GM12878 (cell line): ENCODE data around the gene EML5. TPM values are rescaled to one million over a fixed set of nuclear protein-coding genes. Genes with fewer than 3 reads are reported as not detected.
A peak's percentile ranks its signal among the peaks of the same experiment; 100 is the strongest.

ENCODE experiments used
- ATF7 ChIP-seq: fragments of 450-650 bp; IDR thresholded peaks from 2 replicates; pipeline ENCODE4 v1.6.1; 2016; ENCODE audit warnings: low read depth, mild to moderate bottlenecking
- BACH1 ChIP-seq: fragments of 450-650 bp; IDR thresholded peaks from 2 replicates; pipeline ENCODE4 v1.6.1; 2017; ENCODE audit warnings: mild to moderate bottlenecking, borderline replicate concordance
- BCL11A ChIP-seq: IDR thresholded peaks from 2 replicates; pipeline ENCODE4 v1.6.1; 2011; ENCODE audit warnings: low read depth, low read length
- CHD1 ChIP-seq: IDR thresholded peaks from 2 replicates; pipeline ENCODE4 v1.6.1; 2012; ENCODE audit warnings: low read depth, low read length, improper control_type of control experiment
- CHD2 ChIP-seq: IDR thresholded peaks from 2 replicates; pipeline ENCODE4 v1.6.1; 2011; ENCODE audit warnings: low read depth, low read length, improper control_type of control experiment, borderline replicate concordance
- DPF2 ChIP-seq: fragments of 450-650 bp; IDR thresholded peaks from 2 replicates; pipeline ENCODE4 v1.6.1; 2017; ENCODE audit warnings: mild to moderate bottlenecking
- FOXM1 ChIP-seq: IDR thresholded peaks from 2 replicates; pipeline ENCODE4 v1.6.1; 2012; ENCODE audit warnings: low read depth, mild to moderate bottlenecking, inconsistent platforms, low read length, moderate library complexity
- IRF4 ChIP-seq: IDR thresholded peaks from 2 replicates; pipeline ENCODE4 v1.6.1; 2011; ENCODE audit warnings: low read depth, low read length
- LARP7 ChIP-seq: fragments of 450-650 bp; IDR thresholded peaks from 2 replicates; pipeline ENCODE4 v1.6.1; 2017; ENCODE audit warnings: mild to moderate bottlenecking
- MYC ChIP-seq: IDR thresholded peaks from 2 replicates; pipeline ENCODE4 v1.6.1; 2011; ENCODE audit warnings: mild to moderate bottlenecking, low read length, moderate library complexity, inconsistent platforms; ENCODE audit not compliant: insufficient read depth, insufficient replicate concordance, insufficient read length, severe bottlenecking
- NRF1 ChIP-seq: conservative IDR thresholded peaks from 2 replicates; pipeline ENCODE4 v1.6.1; 2011; ENCODE audit warnings: mild to moderate bottlenecking, low read depth, low read length, improper control_type of control experiment
- PAX5 ChIP-seq: IDR thresholded peaks from 2 replicates; pipeline ENCODE4 v1.6.1; 2011; ENCODE audit warnings: low read depth, low read length, borderline replicate concordance
- PAX8 ChIP-seq: fragments of 450-650 bp; IDR thresholded peaks from 2 replicates; pipeline ENCODE4 v1.6.1; 2017; ENCODE audit warnings: mild to moderate bottlenecking, moderate library complexity
- POLR2AphosphoS5 ChIP-seq: IDR thresholded peaks from 2 replicates; pipeline ENCODE4 v1.6.1; 2011; ENCODE audit warnings: mild to moderate bottlenecking, low read length, inconsistent platforms
- RELA ChIP-seq: fragments of 450-650 bp; IDR thresholded peaks from 2 replicates; pipeline ENCODE4 v1.8.0; 2014; ENCODE audit warnings: borderline replicate concordance; ENCODE audit not compliant: partially characterized antibody
- RFX5 ChIP-seq: IDR thresholded peaks from 2 replicates; pipeline ENCODE4 v1.6.1; 2011; ENCODE audit warnings: low read depth, low read length, improper control_type of control experiment
- SREBF1 ChIP-seq: IDR thresholded peaks from 2 replicates; pipeline ENCODE4 v1.6.1; 2012; ENCODE audit warnings: mild to moderate bottlenecking, low read length
- STAT1 ChIP-seq: fragments of 450-650 bp; conservative IDR thresholded peaks from 2 replicates; pipeline ENCODE4 v1.6.1; 2014; ENCODE audit warnings: antibody characterized with exemption, mild to moderate bottlenecking
- TCF12 ChIP-seq: IDR thresholded peaks from 2 replicates; pipeline ENCODE4 v1.6.1; 2011; ENCODE audit warnings: low read depth, mild to moderate bottlenecking, low read length
- TCF7 ChIP-seq: IDR thresholded peaks from 2 replicates; pipeline ENCODE4 v1.6.1; 2014; ENCODE audit warnings: antibody characterized with exemption, borderline replicate concordance
- polyA plus RNA-seq, 11 experiments: library from polyadenylated mRNA; depleted of rRNA in 4 of 11; unstranded in 6 of 11; stranded (reverse) in 5 of 11; fragments of >200 nt; fragmentation: Nextera tagmentation in 4 of 11; fragmentation: Illumina TruSeq in 1 of 11; extraction: Ambion mirVana in 4 of 11; extraction: Trizol in 1 of 11; gene quantifications; 1 replicate in 1 of 11; 2 replicates in 10 of 11; pipeline versions ENCODE4 v1.2.1 to v1.2.3, GENCODE V29; 2011 to 2016; ENCODE audit warnings: inconsistent platforms in 2 of 11, missing spikeins in 2 of 11, low read depth in 1 of 11
- total RNA-seq, 4 experiments: library from RNA; depleted of rRNA in 3 of 4; stranded (reverse); fragments of >200 nt in 3 of 4; fragmentation: Illumina TruSeq in 1 of 4; extraction: Trizol in 1 of 4; gene quantifications; 2 replicates each; pipeline versions ENCODE4 v1.2.1 to v1.2.3, GENCODE V29; 2013 to 2021
- TF ChIP-seq, protein P1 (sequence below): fragments of 450-650 bp; IDR thresholded peaks from 2 replicates; pipeline ENCODE4 v1.6.1; 2017; ENCODE audit warnings: mild to moderate bottlenecking
- TF ChIP-seq, protein P2 (sequence below): fragments of 450-650 bp; IDR thresholded peaks from 2 replicates; pipeline ENCODE4 v1.6.1; 2017; ENCODE audit warnings: mild to moderate bottlenecking, moderate library complexity
- TF ChIP-seq, protein P3 (sequence below), 3 experiments: IDR thresholded peaks in 2 of 3; conservative IDR thresholded peaks in 1 of 3; 2 replicates each; pipeline ENCODE4 v1.5.1; 2011; ENCODE audit warnings: low read depth in 3 of 3, low read length in 3 of 3, mild to moderate bottlenecking in 3 of 3, control low read depth in 2 of 3, moderate library complexity in 2 of 3, inconsistent platforms in 1 of 3, mixed read lengths in 1 of 3; ENCODE audit not compliant: control insufficient read depth in 2 of 3, insufficient read depth in 1 of 3; ENCODE audit errors: extremely low read depth in 1 of 3
- TF ChIP-seq, protein P4 (sequence below): fragments of 450-650 bp; IDR thresholded peaks from 2 replicates; pipeline ENCODE4 v1.6.1; 2016; ENCODE audit warnings: mild to moderate bottlenecking

Gene EML5
- total and polyA plus RNA-seq, 10 of the 15 experiments (the other 5 are each of a cell fraction or from before 2014, with no cell fraction given), result 0.08 to 0.35 (median 0.22) TPM; not detected in 1

DNA sequence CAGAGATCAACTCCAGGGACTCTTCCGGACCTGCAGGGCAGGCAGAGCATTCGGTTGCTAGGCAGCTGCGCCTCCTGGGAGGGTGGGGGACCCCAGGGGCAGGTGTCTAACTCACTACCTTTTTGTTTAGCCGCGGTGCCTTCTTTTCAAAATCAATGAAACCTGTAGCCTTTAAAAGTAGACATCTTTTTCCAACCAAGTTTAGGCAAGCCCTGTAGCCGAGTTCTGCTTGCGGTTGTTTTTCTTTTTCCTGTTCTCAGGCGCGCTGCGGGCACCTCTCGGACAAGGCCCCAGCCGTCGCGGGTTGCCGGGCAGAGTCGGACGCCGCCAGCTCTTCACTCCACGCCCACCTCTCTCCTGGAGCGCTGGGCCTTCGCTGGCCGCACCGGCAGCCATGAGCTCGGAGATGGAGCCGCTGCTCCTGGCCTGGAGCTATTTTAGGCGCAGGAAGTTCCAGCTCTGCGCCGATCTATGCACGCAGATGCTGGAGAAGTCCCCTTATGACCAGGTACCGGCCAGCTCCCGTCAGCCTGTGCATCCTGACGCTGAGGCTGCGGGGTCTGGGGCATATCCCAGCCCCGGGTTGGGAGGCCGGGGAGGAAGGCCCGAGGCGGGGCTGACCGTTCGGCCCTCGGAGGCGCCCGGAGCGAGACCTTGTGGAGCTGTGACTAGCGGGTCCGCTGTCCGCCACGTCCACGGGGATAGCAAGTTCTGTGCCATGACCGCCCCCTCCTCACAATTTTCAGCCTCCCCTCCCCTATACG, 31.7 kb upstream of the EML5 start, which contains the start of gene TTC8 (continued):
- TF ChIP-seq, protein P1, sequence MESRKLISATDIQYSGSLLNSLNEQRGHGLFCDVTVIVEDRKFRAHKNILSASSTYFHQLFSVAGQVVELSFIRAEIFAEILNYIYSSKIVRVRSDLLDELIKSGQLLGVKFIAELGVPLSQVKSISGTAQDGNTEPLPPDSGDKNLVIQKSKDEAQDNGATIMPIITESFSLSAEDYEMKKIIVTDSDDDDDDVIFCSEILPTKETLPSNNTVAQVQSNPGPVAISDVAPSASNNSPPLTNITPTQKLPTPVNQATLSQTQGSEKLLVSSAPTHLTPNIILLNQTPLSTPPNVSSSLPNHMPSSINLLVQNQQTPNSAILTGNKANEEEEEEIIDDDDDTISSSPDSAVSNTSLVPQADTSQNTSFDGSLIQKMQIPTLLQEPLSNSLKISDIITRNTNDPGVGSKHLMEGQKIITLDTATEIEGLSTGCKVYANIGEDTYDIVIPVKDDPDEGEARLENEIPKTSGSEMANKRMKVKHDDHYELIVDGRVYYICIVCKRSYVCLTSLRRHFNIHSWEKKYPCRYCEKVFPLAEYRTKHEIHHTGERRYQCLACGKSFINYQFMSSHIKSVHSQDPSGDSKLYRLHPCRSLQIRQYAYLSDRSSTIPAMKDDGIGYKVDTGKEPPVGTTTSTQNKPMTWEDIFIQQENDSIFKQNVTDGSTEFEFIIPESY, result no peak
- TF ChIP-seq TCF12 (no peak), TCF7 (no peak), BCL11A (no peak), FOXM1 (no peak; the same call in 1 of the 2 replicates), LARP7 (no peak), SREBF1 (no peak), ATF7 (no peak), PAX8 (no peak), POLR2AphosphoS5 (peak; percentile 32; the same call in 1 of the 2 replicates), DPF2 (no peak), IRF4 (no peak), PAX5 (no peak), MYC (no peak), STAT1 (no peak), RELA (no peak), NRF1 (no peak), CHD1 (no peak), CHD2 (no peak), BACH1 (no peak), RFX5 (peak; percentile 96)
- TF ChIP-seq, protein P2, sequence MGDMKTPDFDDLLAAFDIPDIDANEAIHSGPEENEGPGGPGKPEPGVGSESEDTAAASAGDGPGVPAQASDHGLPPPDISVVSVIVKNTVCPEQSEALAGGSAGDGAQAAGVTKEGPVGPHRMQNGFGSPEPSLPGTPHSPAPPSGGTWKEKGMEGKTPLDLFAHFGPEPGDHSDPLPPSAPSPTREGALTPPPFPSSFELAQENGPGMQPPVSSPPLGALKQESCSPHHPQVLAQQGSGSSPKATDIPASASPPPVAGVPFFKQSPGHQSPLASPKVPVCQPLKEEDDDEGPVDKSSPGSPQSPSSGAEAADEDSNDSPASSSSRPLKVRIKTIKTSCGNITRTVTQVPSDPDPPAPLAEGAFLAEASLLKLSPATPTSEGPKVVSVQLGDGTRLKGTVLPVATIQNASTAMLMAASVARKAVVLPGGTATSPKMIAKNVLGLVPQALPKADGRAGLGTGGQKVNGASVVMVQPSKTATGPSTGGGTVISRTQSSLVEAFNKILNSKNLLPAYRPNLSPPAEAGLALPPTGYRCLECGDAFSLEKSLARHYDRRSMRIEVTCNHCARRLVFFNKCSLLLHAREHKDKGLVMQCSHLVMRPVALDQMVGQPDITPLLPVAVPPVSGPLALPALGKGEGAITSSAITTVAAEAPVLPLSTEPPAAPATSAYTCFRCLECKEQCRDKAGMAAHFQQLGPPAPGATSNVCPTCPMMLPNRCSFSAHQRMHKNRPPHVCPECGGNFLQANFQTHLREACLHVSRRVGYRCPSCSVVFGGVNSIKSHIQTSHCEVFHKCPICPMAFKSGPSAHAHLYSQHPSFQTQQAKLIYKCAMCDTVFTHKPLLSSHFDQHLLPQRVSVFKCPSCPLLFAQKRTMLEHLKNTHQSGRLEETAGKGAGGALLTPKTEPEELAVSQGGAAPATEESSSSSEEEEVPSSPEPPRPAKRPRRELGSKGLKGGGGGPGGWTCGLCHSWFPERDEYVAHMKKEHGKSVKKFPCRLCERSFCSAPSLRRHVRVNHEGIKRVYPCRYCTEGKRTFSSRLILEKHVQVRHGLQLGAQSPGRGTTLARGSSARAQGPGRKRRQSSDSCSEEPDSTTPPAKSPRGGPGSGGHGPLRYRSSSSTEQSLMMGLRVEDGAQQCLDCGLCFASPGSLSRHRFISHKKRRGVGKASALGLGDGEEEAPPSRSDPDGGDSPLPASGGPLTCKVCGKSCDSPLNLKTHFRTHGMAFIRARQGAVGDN, result no peak
- TF ChIP-seq, protein P3, sequence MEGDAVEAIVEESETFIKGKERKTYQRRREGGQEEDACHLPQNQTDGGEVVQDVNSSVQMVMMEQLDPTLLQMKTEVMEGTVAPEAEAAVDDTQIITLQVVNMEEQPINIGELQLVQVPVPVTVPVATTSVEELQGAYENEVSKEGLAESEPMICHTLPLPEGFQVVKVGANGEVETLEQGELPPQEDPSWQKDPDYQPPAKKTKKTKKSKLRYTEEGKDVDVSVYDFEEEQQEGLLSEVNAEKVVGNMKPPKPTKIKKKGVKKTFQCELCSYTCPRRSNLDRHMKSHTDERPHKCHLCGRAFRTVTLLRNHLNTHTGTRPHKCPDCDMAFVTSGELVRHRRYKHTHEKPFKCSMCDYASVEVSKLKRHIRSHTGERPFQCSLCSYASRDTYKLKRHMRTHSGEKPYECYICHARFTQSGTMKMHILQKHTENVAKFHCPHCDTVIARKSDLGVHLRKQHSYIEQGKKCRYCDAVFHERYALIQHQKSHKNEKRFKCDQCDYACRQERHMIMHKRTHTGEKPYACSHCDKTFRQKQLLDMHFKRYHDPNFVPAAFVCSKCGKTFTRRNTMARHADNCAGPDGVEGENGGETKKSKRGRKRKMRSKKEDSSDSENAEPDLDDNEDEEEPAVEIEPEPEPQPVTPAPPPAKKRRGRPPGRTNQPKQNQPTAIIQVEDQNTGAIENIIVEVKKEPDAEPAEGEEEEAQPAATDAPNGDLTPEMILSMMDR (IDR thresholded peaks at IDR 0.05 in 2 of 3, conservative IDR thresholded peaks at IDR 0.05 in 1 of 3; ENCODE audit: control insufficient read depth in 2 of 3, extremely low read depth in 1 of 3, insufficient read depth in 1 of 3, low read depth in 3 of 3, low read length in 3 of 3), result no peak
- TF ChIP-seq, protein P4, sequence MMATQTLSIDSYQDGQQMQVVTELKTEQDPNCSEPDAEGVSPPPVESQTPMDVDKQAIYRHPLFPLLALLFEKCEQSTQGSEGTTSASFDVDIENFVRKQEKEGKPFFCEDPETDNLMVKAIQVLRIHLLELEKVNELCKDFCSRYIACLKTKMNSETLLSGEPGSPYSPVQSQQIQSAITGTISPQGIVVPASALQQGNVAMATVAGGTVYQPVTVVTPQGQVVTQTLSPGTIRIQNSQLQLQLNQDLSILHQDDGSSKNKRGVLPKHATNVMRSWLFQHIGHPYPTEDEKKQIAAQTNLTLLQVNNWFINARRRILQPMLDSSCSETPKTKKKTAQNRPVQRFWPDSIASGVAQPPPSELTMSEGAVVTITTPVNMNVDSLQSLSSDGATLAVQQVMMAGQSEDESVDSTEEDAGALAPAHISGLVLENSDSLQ, result no peak
